COR-L47 (cell line): ENCODE measurements around the gene ENTPD8.
"Not testable (repeated sequence)": the region's sequence is repeated elsewhere in the genome, so short reads cannot be mapped to it uniquely, and the experiment has no call there.

Experiments
- DNase-seq: peaks from one replicate; lab custom pipeline; 2025; lab: John Stamatoyannopoulos, UW

The ENTPD8 gene

DNA sequence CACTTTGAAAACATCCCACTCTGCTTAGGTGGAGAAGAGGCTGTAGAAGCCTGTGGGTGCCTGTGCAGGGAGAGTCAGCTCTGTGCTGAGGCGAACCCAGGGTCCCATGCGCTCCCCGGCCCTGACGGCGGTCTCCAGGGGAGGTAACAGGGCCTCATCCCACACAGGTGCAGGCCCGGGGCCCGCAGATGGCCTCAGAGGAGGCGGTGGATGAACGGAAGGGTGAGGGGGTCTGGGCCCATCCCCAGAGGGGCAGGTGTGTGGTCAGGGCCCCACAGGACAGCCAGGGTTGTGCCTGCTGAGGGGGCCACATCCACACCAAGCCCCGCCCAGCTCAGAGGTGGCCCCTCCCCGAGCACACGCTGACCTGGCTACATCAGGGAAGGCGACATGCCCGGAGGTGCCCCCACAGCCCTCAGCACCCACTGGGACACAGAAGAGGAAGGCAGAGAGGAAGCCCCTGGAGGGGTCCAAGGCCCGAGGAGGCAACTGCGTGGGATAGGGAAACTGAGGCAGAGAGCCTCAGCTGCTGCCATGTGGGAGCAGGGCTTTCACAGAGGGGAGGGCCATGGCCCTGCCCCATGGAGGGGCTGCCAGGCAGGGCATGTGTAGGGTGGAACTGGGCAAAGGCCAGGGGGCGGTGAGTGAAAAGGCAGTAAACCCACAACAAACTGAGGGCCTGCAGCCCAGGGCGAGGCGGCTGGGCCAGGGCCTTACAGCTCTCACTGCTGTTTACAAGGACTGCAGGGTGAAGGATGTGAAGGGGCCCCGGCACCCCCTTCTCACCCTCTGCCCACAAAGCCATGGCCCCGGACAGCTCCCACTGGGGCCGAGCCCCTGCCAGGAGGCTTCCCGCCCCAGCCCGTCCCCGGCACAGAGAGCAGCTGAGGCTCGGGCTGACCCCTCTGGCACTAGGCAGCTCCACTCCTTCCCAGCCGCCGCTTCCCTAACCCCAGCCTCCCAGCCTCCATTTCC is 47.7 kb downstream of the ENTPD8 start:
- no peak for DNase-seq

DNA sequence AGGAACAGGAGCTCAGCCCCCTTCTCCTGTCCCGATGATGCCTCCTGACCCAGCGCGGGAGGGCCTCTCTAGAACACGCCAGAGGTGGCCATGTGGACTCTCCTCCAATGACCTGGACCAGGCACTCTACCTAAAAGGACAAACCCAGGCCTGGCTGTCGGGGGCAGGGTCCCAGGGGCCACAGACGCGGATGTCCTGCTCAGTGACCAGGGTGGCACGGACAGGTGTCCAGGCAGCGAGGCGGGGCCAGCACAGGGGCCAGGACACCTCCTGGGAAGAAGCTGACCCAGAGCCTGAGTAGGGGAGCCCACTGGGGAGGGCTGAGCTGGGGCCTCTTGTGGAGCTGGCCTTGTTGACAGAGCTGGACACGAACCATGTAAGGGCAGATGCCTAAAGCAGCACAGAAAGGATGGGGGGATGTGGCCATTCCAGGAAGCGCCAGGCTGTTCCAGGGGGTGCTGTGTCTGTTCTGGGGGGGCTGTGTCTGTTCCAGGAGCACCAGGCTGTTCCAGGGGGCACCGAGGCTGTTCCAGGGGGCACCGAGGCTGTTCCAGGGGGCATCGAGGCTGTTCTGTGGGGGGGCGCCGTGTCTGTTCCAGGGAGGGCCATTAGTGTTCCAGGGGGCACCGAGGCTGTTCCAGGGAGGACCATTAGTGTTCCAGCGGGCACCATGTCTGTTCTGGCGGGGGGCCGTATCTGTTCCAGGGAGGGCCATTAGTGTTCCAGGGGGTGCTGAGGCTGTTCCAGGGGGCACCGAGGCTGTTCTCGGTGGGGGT is 48.7 kb downstream of the ENTPD8 start:
- DNase-seq, result no peak

DNA sequence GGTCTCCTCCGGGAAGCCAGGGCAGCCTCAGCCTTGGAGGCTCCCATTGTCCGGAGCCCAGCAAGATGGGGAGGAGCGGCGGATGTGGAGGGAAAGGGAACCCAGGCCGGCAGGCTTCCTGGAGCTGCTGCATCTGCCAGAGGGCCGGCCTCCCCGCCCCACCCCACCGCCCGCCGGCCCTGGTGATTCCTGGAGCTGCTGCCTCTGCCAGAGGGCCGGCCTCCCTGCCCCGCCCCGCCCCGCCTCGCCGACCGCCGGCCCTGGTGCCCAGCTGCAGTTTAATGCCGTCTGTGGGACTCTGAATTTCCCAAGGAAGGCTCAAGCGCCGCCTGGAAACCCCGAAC is 49.8 kb downstream of the ENTPD8 start:
- DNase-seq, result no peak

DNA sequence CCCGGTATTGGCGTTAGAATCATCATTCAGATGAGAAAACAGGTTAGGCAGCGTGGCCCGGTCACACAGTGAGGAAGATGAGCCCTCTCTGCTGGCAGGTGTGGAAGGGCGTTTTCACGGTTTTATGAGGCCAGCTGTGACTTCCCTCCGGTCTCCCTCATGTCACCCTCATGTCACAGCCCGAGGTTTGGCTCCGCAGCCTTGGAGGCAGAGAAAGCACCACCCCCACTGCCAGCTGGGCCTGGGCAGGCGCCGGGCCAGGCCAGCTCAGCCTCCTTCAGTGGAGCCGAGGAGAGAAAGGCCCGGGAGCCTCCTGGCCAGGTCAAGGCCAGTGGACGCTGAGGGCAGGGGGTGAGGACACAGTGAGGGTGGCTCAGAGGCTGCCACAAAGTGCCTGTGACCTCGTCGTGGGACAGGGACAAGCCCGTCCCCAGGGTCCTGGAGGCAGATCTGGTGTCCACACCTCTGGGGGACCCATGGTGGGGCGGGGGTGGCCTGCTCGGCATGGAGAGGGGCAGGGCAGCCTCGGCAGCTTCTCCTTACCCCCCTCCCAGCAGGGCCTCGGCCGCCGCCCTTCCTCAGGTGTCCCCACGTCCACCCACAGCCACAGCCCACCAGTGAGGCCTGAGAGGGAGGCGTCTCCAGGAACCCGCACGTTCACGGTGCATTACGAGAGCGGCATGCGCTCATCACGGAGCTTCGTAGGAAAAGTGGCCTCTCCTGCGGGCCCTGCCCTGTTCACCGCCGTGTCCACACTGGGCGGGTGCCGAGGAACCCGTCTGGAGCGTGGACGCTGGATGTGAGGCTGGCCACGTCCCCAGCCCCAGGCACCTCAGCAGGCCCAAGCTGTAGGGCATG is 50.4 kb downstream of the ENTPD8 start:
- DNase-seq, result no peak

DNA sequence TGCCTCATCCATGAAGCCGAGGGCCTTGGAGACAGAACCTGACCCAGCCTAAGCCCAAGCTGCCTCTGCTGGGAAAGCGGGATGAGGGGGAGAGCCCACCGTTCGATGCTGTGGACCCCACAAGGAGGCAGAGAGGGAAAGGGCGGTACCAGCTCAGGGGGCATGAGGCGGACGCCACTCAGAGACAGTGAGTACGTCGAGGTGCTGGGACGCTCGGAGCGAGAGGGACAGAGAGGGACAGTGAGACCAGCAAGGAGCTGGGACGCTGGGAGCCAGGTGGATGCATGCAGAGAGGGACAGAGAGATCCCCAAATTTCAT is 51.8 kb downstream of the ENTPD8 start:
- DNase-seq, result no peak

DNA sequence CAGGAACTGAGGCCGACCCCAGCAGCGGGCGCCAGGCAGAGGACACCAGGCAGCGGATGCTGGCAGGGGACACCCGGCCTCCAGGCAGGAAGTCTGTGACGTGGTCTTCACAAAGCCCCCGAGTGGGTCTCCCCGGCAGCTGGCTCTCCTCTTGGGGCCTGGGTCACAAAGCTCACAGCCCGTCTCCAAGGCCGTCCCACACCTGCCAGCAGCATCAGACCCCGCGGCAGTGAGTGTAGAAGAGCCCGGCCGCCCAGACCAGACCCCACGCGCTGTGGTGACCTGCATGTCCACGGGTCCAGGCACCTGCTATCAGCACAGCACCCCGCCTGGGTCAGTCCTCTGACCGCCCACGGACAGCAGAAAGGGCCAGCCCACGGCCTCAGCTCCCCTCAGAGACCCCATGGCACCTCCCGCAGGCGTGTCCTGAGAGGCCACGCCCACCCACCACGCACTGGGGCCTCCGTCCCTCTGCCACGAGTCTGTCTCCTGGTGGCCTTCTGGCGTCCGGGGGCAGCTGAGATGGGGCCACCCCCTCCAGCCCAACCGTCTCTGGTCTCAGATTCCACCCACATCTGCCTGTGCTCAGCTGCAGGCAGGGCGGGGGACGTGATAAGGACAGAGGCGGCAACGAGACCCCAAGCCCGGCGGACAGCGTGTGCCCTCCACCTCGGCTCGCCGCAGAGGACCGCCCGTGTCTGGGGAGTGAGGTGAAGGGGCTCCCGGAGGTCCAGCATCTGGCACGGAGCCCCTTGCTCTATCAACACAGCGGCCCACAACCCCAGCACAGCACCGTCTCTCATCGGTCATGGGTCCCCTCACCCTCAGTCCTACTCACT is 52.3 kb downstream of the ENTPD8 start:
- no peak for DNase-seq

DNA sequence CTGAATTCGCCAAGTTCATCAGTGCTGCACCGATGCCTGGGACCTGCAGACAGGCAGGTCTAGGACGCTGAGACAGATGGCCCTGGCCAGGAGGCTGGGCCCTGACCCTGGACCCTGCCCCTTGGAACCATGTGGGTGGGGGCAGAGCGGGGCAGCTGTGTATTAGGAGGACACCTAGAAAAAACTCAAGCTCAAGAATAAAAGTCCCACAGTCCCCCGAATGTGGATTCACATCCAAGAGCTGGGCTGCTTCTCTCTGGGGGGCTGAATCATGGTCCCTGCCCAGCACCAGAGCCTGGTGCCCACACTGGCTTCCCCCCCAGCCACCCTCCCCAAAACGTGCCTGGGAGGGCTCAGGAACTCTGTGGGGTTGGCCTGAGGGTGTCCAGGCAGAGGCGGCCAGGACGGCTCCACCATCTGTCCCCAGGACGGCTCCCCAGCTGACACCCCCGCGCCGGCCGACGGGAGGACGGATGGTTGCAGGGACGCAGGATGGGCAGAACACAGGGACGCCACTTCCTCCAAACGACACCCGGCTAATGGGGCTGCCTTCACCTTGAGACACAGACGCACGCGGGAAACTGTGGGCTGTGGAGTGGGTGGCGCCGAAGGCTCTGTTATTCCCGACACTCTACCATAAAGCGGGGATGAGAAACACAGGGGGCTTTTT is 53.1 kb downstream of the ENTPD8 start:
- DNase-seq, result no peak

DNA sequence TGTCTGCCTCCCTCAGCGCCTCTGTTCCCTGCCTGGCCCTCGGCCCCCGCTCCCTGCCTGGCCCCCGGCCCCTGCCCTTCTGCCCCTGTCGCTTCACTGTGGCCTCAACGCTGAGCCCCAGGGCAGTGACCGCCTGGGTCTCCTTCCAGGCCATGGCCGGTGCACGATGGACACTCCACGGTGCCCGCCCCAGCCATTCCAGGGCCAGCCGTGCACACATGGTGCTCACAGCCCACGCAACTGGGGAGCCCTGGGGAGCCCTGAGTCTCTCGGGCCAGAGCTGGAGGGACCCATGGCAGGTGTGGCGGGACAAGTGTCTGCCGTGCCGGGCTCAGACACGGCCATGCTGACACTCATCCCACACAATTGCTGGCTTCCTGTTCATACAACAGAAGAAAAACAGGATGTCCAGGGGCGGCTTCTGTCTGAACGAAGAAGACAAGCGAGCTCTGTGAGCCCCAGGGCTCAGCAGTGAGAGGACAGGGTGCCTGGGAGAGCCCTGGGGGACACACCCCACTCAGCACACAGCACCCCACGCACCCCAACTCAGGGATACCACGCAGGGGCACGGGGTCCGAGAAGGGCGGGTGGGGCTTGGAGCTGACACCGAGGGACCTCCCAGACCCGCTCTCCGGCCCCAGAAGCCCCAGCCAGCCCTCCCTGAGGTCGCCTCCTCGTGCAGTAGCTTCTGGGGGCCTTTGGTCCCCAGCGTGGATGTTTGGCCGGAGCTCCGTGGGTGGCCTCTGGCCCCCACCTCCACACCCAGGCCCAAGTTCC is 53.9 kb downstream of the ENTPD8 start:
- DNase-seq, result no peak

DNA sequence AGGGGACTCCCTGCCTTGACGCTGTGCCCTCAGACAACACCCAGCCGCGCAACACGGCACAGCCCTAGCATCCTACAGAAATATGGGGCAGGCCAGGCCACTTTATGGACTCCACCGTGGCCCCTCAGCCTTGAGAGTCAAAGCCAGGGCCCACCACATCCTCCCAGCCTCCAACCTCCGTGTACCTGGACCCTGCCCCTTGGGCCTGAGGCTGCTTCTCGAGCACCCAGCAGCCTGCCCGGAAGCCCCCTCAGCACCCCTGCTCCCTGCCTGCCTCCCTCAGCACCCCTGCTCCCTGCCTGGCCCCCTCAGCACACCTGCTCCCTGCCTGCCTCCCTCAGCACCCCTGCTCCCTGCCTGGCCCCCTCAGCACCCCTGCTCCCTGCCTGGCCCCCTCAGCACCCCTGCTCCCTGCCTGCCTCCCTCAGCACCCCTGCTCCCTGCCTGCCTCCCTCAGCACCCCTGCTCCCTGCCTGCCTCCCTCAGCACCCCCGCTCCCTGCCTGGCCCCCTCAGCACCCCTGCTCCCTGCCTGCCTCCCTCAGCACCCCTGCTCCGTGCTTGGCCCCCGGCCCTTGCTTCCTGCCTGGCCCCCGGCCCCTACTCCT is 54.5 kb downstream of the ENTPD8 start:
- not testable (repeated sequence) for DNase-seq

DNA sequence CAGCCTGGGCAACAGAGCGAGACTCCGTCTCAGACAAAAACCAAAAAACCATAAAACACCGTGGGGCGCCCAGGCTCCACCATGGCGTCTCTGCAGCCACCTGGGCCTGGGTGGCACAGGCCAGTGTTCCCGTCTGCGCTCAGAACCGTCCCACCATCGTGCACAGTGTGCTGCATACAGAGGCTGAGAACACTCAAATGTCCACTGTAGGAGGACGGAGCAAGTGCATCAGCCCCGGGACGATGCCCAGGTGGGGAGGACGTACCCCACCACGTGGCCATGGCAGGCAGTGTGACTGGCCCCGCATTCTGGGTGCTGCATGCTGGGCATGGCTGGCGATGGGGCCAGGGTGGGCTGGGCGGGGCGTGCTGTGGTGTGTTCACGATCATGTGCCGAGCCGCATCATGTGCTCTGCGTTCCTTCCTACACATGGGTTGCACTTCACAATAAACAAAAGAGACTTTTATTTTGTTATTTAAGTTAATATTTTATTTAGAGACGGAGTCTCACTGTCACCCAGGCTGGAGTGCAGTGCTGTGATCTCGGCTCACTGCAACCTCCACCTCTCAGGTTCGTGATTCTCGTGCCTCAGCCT is 56.0 kb downstream of the ENTPD8 start:
- DNase-seq, result no peak
